Measurements from ENCODE around the gene FTCD. TPM values are rescaled to one million over a fixed set of nuclear protein-coding genes. Genes with fewer than 3 reads are reported as not detected.
"Not testable (repeated sequence)": the region's sequence is repeated elsewhere in the genome, so short reads cannot be mapped to it uniquely, and the experiment has no call there.

FTCD gene
- total and polyA plus RNA-seq, 2 donors (not counting 3 experiments of a cell fraction or from before 2014, with no cell fraction given): 0.06 to 1.2 TPM

- H3K9me1 ChIP-seq (replicated peaks; ENCODE audit: control insufficient read depth, extremely low read depth, insufficient read depth, low read length); H3K4me1 ChIP-seq (ENCODE audit: control insufficient read depth, extremely low read depth, insufficient read depth, low read length); H3K27ac ChIP-seq (ENCODE audit: insufficient read depth, low read depth, low read length); H2AFZ ChIP-seq (ENCODE audit: low read depth, low read length); POLR2A ChIA-PET; H3K79me2 ChIP-seq (ENCODE audit: control insufficient read depth, insufficient read depth, low read length); intact Hi-C loops (cut with micrococcal nuclease); H3K9me3 ChIP-seq (replicated peaks; ENCODE audit: control insufficient read depth, insufficient read depth, low read length); H3K4me2 ChIP-seq (ENCODE audit: insufficient read depth, low read length); H3K9ac ChIP-seq (replicated peaks; ENCODE audit: extremely low read depth, insufficient read depth, low read length); H3K36me3 ChIP-seq (ENCODE audit: control insufficient read depth in 2 of 2, extremely low read depth in 1 of 2, insufficient read depth in 2 of 2, low read length in 2 of 2); H4K20me1 ChIP-seq (replicated peaks; ENCODE audit: control insufficient read depth, extremely low read depth, insufficient read depth, low read length); H3K4me3 ChIP-seq (replicated peaks in 1 of 3; ENCODE audit: insufficient read depth in 1 of 3, low read depth in 1 of 3, low read length in 3 of 3); FAIRE-seq; DNase-seq (ENCODE audit: low read depth, low spot score); BruUV-seq (replicated peaks); dilution Hi-C loops (cut with MboI; ENCODE audit: extremely low pct_ligation_motif_present, low sequenced_read_pairs): not testable (repeated sequence)
- CTCF ChIA-PET: interaction anchor here (0.8 to 2.8 kb wide), 3 partner anchors 17 to 33 kb away, joined by 3 to 11 read pairs (median 4); no protein-coding TSS in a partner anchor
- peaks cover 2 to 11% of the 10 kb centered on the region in 2 experiments for H3K27me3 ChIP-seq (ENCODE audit: control insufficient read depth in 2 of 2, insufficient read depth in 2 of 2, low read length in 2 of 2)
Measured at GRCh38 chr21:46176443-46177129, 21.2 kb upstream of the FTCD start.

- no TSS peak for BruUV-seq (replicated peaks)
- no peaks in the 10 kb centered on the region for H3K9me3 ChIP-seq (replicated peaks; ENCODE audit: control insufficient read depth, insufficient read depth, low read length)
- FAIRE-seq (no peak), DNase-seq (ENCODE audit: low read depth, low spot score) (no peak)
- H2AFZ ChIP-seq (ENCODE audit: low read depth, low read length): no peak overlapping the region
- H3K9ac ChIP-seq (replicated peaks; ENCODE audit: extremely low read depth, insufficient read depth, low read length): no peak overlapping the region
- dilution Hi-C loops (cut with MboI; ENCODE audit: extremely low pct_ligation_motif_present, low sequenced_read_pairs) (no loop called here), intact Hi-C loops (cut with micrococcal nuclease) (no loop called here)
- POLR2A ChIA-PET: no interaction called here
- CTCF ChIA-PET: interaction anchor here (1.1 kb wide), 1 partner anchor 20 kb away, joined by 3 read pairs; no protein-coding TSS in a partner anchor
- H3K27ac ChIP-seq (ENCODE audit: insufficient read depth, low read depth, low read length): no peak overlapping the region
- TF ChIP-seq FOS (IDR thresholded peaks at IDR 0.05; ENCODE audit: borderline replicate concordance, insufficient read depth, low read length) (no peak), POLR2A (IDR thresholded peaks at IDR 0.05; ENCODE audit: low read depth, low read length) (no peak), GATA2 (IDR thresholded peaks at IDR 0.05; ENCODE audit: insufficient read depth, insufficient read length, low read depth, low read length) (no peak), CTCF (IDR thresholded peaks at IDR 0.05; ENCODE audit: extremely low read depth in 1 of 2, insufficient read depth in 1 of 2, low read depth in 1 of 2, low read length in 2 of 2) (no peak), MAX (IDR thresholded peaks at IDR 0.05; ENCODE audit: insufficient read depth, insufficient read length) (no peak)
- H3K79me2 ChIP-seq (ENCODE audit: control insufficient read depth, insufficient read depth, low read length): no peaks in the 10 kb centered on the region
- no peaks in the 10 kb centered on the region for H3K36me3 ChIP-seq (ENCODE audit: control insufficient read depth in 2 of 2, extremely low read depth in 1 of 2, insufficient read depth in 2 of 2, low read length in 2 of 2)
- no peak overlapping the region for H3K4me2 ChIP-seq (ENCODE audit: insufficient read depth, low read length)
- H3K4me1 ChIP-seq (ENCODE audit: control insufficient read depth, extremely low read depth, insufficient read depth, low read length): no peaks in the 10 kb centered on the region
- H3K27me3 ChIP-seq (ENCODE audit: control insufficient read depth in 2 of 2, insufficient read depth in 2 of 2, low read length in 2 of 2): peaks cover 2 to 11% of the 10 kb centered on the region in 2 experiments
- H3K9me1 ChIP-seq (replicated peaks; ENCODE audit: control insufficient read depth, extremely low read depth, insufficient read depth, low read length): no peaks in the 10 kb centered on the region
- no peaks in the 10 kb centered on the region for H4K20me1 ChIP-seq (replicated peaks; ENCODE audit: control insufficient read depth, extremely low read depth, insufficient read depth, low read length)
- H3K4me3 ChIP-seq (replicated peaks in 1 of 3; ENCODE audit: insufficient read depth in 1 of 3, low read depth in 1 of 3, low read length in 3 of 3): no peak overlapping the region
Measured at GRCh38 chr21:46173573-46173972, 18.2 kb upstream of the FTCD start.

All from endothelial cell of umbilical vein (primary cell).